HG03469 (cell line): ENCODE measurements around the gene GABARAP.
A peak's percentile ranks its signal among the peaks of the same experiment; 100 is the strongest.

Experiments used
- ATAC-seq: cut with Tn5 transposase; IDR thresholded peaks from one replicate; pipeline ENCODE4 v1.9.1; 2021; ENCODE audit warnings: mild to moderate bottlenecking, moderate library complexity, moderate number of reproducible peaks; ENCODE audit not compliant: unreplicated experiment

Gene GABARAP

GRCh38 chr17:7208754-7209460 lies 33.3 kb downstream of the GABARAP start:
- no peak for ATAC-seq

GRCh38 chr17:7208027-7208571 lies 34.1 kb downstream of the GABARAP start:
- ATAC-seq: no peak

GRCh38 chr17:7207120-7208001 lies 34.9 kb downstream of the GABARAP start:
- no peak for ATAC-seq

GRCh38 chr17:7205561-7205960 lies 36.7 kb downstream of the GABARAP start:
- no peak for ATAC-seq

- peak; percentile 64 for ATAC-seq
Measured at GRCh38 chr17:7204828-7205461, 37.3 kb downstream of the GABARAP start.

- ATAC-seq: no peak
Measured at GRCh38 chr17:7204336-7204735, 37.9 kb downstream of the GABARAP start.

- no peak for ATAC-seq
Measured at GRCh38 chr17:7203391-7203790, 38.9 kb downstream of the GABARAP start.

- ATAC-seq: no peak
Measured at GRCh38 chr17:7196651-7197401, 45.4 kb downstream of the GABARAP start.

- no peak for ATAC-seq
Measured at GRCh38 chr17:7195971-7196370, 46.3 kb downstream of the GABARAP start.

GRCh38 chr17:7192271-7192937 lies 49.8 kb downstream of the GABARAP start:
- no peak for ATAC-seq

- ATAC-seq: no peak
Measured at GRCh38 chr17:7191571-7192270, 50.5 kb downstream of the GABARAP start.

GRCh38 chr17:7191069-7191468 lies 51.2 kb downstream of the GABARAP start:
- ATAC-seq: no peak

GRCh38 chr17:7190276-7190917 lies 51.9 kb downstream of the GABARAP start:
- ATAC-seq: no peak
